Body of pancreas (tissue), 4 donors: Measurements from ENCODE around the gene F2. TPM values are rescaled to one million over a fixed set of nuclear protein-coding genes. Genes with fewer than 3 reads are reported as not detected.

Source experiments
- ATAC-seq: fragments of 150-250 bp; one replicate; pipeline ENCODE4 v1.9.1; 2016
- DNase-seq, 4 donors: peaks; one replicate each; pipeline ENCODE4 v3.0.0-alpha.2; 2019
- H3K27ac ChIP-seq, 4 donors: fragments of 200-600 bp; sonication (generic); 1 replicate in 3 of 4; 2 replicates in 1 of 4; pipeline versions ENCODE4 v1.5.1 to v1.6.1; 2016 to 2019; ENCODE audit warnings: mild to moderate bottlenecking in 1 of 4, mixed read lengths in 1 of 4, moderate library complexity in 1 of 4
- H3K27me3 ChIP-seq, 2 donors: fragments of 200-600 bp; sonication (generic); one replicate each; pipeline ENCODE4 v1.6.0; 2016; ENCODE audit warnings: mild to moderate bottlenecking in 1 of 2
- H3K36me3 ChIP-seq, 2 donors: fragments of 200-600 bp; sonication (generic); replicated peaks in 1 of 2; 2 replicates each; pipeline ENCODE4 v1.5.1; 2016; ENCODE audit warnings: low read depth in 2 of 2; ENCODE audit not compliant: insufficient read depth in 1 of 2
- H3K4me1 ChIP-seq: fragments of 200-600 bp; sonication (generic); one replicate; pipeline ENCODE4 v1.6.0; 2016
- H3K4me3 ChIP-seq, 2 donors: fragments of 200-600 bp; sonication (generic); 1 replicate in 1 of 2; 2 replicates in 1 of 2; pipeline ENCODE4 v1.5.1; 2016 to 2019
- H3K9me3 ChIP-seq, 3 donors: fragments of 200-600 bp; sonication (generic); 1 replicate in 2 of 3; 2 replicates in 1 of 3; pipeline ENCODE4 v1.5.1; 2016
- POLR2A ChIP-seq, 3 donors: fragments of 450-650 bp; IDR thresholded peaks; one replicate each; pipeline ENCODE4 v1.6.1; 2016; ENCODE audit warnings: antibody characterized with exemption in 3 of 3, mild to moderate bottlenecking in 2 of 3
- WGBS, 2 donors: methylation state at CpG; one replicate each; pipeline ENCODE4 v1.1.5; 2017; 5-methylcytosine and 5-hydroxymethylcytosine counted together
- intact Hi-C: fragments of 100-400 bp; cut with DNase I; formaldehyde crosslinking; loops from one replicate; pipeline ENCODE4 v1.15.1; 2023
- total RNA-seq, 2 donors: library from RNA; depleted of rRNA; stranded (reverse); fragments of >200 nt; gene quantifications; one replicate each; pipeline ENCODE4 v1.1.0, GENCODE V29; 2016
- TF ChIP-seq, protein P1 (sequence below), 7 experiments: fragments of 450-650 bp in 4 of 7; fragments of 200-600 bp in 3 of 7; sonication (generic) in 3 of 7; IDR thresholded peaks; one replicate each; pipeline ENCODE4 v1.5.1; 2016 to 2019; ENCODE audit warnings: antibody characterized with exemption in 7 of 7

Gene F2
- total RNA-seq, 2 donors from 2014 or later = not detected

DNA sequence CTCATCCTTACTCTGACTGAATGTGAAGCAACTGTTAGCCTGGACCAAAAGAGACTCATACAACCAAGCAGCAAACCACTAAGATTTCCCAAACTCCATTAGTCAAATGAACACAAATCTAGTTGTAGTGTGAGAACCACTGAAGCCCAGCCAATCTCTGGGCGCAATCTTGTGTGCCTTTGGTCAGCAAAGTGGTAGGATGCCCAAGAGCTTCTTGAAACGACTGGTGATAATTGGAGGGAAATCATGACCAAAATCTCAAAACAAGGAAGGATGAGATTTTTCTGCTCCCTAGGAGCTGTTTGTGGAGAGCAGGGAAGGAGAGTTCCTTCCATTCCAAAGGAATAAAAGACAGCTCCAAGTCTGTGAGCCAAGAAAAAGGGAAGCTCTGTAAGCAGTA is 24.0 kb downstream of the F2 start:
- intact Hi-C loops = no loop called here
- WGBS, 2 donors = 74 to 88% methylated on average over 2 of the region's 2 CpGs
- DNase-seq = no peak

DNA sequence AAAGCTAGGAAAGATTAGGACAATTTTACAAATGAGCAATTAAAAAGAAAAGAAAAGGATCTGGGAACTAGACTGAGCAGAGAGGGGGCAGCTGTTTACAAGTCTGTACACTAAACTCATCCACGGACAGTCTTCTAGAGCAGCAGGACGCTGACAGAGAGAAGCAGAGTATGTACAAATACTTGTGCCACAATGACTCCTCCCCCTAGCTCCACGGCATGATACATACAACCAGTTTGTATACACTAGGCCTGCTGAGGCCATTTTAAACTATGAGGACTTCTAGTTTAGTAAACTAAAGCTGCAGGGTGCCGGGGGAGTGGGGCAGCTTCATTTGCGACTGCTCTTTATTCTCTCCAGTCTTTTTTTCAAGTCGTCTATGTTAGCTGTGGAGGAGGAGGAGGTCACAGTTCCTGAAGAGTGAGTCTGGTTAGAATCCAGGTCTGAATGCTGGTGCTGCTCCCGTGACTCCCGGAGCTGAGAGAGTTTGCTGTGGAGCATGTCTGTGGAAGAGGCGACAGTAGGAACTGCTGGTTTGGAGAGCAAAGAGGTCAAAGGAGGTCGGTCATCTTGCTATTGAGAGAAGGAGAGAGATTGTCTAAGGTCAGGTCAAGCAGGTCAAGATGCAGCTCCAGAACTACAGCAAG is 24.8 kb downstream of the F2 start:
- Histone ChIP-seq H3K4me1 (no peaks in the 10 kb centered on the region), H3K9me3 (no peaks in the 10 kb centered on the region), H3K27ac (no peak overlapping the region), H3K36me3 (peaks cover 6 to 19% of the 10 kb centered on the region in 2 donors), H3K27me3 (no peaks in the 10 kb centered on the region), H3K4me3 (no peak overlapping the region)
- intact Hi-C loops = no loop called here
- 78 to 88% methylated on average over 10 of the region's 10 CpGs for WGBS, 2 donors
- no peak for ATAC-seq
- no peak for DNase-seq
- TF ChIP-seq POLR2A (IDR thresholded peaks at IDR 0.05) = no peak
- TF ChIP-seq, protein P1, sequence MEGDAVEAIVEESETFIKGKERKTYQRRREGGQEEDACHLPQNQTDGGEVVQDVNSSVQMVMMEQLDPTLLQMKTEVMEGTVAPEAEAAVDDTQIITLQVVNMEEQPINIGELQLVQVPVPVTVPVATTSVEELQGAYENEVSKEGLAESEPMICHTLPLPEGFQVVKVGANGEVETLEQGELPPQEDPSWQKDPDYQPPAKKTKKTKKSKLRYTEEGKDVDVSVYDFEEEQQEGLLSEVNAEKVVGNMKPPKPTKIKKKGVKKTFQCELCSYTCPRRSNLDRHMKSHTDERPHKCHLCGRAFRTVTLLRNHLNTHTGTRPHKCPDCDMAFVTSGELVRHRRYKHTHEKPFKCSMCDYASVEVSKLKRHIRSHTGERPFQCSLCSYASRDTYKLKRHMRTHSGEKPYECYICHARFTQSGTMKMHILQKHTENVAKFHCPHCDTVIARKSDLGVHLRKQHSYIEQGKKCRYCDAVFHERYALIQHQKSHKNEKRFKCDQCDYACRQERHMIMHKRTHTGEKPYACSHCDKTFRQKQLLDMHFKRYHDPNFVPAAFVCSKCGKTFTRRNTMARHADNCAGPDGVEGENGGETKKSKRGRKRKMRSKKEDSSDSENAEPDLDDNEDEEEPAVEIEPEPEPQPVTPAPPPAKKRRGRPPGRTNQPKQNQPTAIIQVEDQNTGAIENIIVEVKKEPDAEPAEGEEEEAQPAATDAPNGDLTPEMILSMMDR (IDR thresholded peaks at IDR 0.05) = no peak

More for the DNA sequence above, 24.0 kb downstream of the F2 start:
- no peak for ATAC-seq
- Histone ChIP-seq H3K27ac (no peak overlapping the region), H3K36me3 (peaks cover 6 to 16% of the 10 kb centered on the region in 2 donors), H3K27me3 (no peaks in the 10 kb centered on the region), H3K4me1 (no peaks in the 10 kb centered on the region), H3K9me3 (no peaks in the 10 kb centered on the region), H3K4me3 (no peak overlapping the region)
- TF ChIP-seq POLR2A (IDR thresholded peaks at IDR 0.05) = no peak
- TF ChIP-seq, protein P1 (IDR thresholded peaks at IDR 0.05) = no peak

DNA sequence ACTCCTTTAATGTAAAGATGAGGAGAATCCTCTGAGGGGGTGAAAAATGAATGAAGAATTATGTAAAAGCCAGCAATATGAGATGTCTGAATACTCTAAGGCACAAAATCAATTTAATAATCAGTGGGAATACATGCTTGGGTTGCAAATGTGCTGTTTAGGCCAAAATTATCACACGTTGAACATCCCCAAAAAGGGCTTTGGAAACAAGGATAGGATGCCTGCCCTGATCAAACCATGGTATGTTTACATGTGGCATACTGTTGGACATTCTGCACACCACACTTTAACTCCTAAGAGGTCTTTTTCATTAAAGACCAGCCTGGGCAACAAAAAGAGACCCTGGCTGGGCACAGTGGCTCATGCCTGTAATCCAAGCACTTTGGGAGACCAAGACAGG is 26.3 kb downstream of the F2 start:
- DNase-seq = no peak
- no peak overlapping the region for H3K27ac ChIP-seq
- intact Hi-C loops = no loop called here
- no peak overlapping the region for H3K4me3 ChIP-seq
- WGBS, 2 donors = 85 to 89% methylated on average over 1 of the region's 1 CpG
- no peaks in the 10 kb centered on the region for H3K4me1 ChIP-seq
- H3K9me3 ChIP-seq = no peaks in the 10 kb centered on the region
- no peak for TF ChIP-seq POLR2A (IDR thresholded peaks at IDR 0.05)
- peaks cover 6 to 23% of the 10 kb centered on the region in 2 donors for H3K36me3 ChIP-seq
- H3K27me3 ChIP-seq = no peaks in the 10 kb centered on the region
- no peak for ATAC-seq

DNA sequence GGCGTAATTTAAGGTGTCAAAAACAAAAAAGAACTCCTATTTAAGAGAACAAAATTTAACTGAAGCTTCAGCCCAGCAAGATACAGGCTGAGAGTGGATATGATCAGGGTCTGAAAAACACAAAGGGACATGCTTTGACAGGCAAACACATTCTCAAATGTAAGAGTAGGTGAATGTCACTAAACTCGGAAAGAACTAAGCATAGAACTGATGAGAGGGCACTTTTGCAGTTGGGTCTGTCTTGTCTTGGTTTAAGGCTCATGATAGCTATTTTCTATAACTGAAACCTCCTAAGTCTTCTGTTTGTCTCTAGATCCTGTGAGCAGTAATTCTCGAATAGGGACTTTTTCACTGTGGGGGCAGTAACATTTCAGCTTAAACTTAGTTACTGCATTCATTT is 27.0 kb downstream of the F2 start:
- ATAC-seq (no peak), DNase-seq (no peak)
- H3K36me3 ChIP-seq = peaks cover 6 to 30% of the 10 kb centered on the region in 2 donors
- no peaks in the 10 kb centered on the region for H3K4me1 ChIP-seq
- intact Hi-C loops = no loop called here
- no peaks in the 10 kb centered on the region for H3K27me3 ChIP-seq
- no peak overlapping the region for H3K27ac ChIP-seq
- no peak for TF ChIP-seq POLR2A (IDR thresholded peaks at IDR 0.05)
- TF ChIP-seq, protein P1 (IDR thresholded peaks at IDR 0.05) = no peak
- no peaks in the 10 kb centered on the region for H3K9me3 ChIP-seq
- 87 to 91% methylated on average over 3 of the region's 3 CpGs for WGBS, 2 donors
- no peak overlapping the region for H3K4me3 ChIP-seq

DNA sequence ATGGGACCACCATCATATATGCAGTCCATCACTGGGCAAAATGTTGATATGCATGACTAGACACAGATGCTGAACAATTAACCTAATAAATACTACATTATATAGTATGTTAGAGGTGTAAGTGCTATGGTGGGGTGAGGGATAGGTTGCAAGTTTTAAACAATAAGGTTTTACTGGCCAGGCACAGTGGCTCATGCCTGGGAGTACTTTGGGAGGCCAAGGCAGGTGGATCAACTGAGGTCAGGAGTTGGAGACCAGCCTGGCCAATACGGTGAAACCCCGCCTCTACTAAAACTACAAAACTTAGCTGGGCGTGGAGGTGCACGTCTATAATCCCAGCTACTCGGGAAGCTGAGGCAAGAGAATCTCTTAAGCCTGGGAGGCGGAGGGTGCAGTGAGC is 28.1 kb downstream of the F2 start:
- H3K4me3 ChIP-seq = no peak overlapping the region
- TF ChIP-seq, protein P1 (IDR thresholded peaks at IDR 0.05) = no peak
- TF ChIP-seq POLR2A (IDR thresholded peaks at IDR 0.05) = no peak
- no peak overlapping the region for H3K27ac ChIP-seq
- H3K4me1 ChIP-seq = no peaks in the 10 kb centered on the region
- DNase-seq (no peak), ATAC-seq (no peak)
- no peaks in the 10 kb centered on the region for H3K27me3 ChIP-seq
- intact Hi-C loops = no loop called here
- peaks cover 6 to 31% of the 10 kb centered on the region in 2 donors for H3K36me3 ChIP-seq
- H3K9me3 ChIP-seq = no peaks in the 10 kb centered on the region
- WGBS, 2 donors = 94 to 95% methylated on average over 6 of the region's 6 CpGs
